NT2/D1 (cell line): ENCODE results near the gene GTPBP3.

Source experiments
- SUZ12 ChIP-seq: IDR thresholded peaks from 2 replicates; pipeline ENCODE4 v1.6.1; 2011; ENCODE audit not compliant: insufficient read length, insufficient read depth; ENCODE audit errors: extremely low read depth
- YY1 ChIP-seq: IDR thresholded peaks from 2 replicates; pipeline ENCODE4 v1.6.1; 2011; ENCODE audit not compliant: insufficient read length, insufficient read depth
- ZNF274 ChIP-seq: IDR thresholded peaks from 2 replicates; pipeline ENCODE4 v1.6.1; 2011; ENCODE audit warnings: mild to moderate bottlenecking, low read depth, low read length

DNA sequence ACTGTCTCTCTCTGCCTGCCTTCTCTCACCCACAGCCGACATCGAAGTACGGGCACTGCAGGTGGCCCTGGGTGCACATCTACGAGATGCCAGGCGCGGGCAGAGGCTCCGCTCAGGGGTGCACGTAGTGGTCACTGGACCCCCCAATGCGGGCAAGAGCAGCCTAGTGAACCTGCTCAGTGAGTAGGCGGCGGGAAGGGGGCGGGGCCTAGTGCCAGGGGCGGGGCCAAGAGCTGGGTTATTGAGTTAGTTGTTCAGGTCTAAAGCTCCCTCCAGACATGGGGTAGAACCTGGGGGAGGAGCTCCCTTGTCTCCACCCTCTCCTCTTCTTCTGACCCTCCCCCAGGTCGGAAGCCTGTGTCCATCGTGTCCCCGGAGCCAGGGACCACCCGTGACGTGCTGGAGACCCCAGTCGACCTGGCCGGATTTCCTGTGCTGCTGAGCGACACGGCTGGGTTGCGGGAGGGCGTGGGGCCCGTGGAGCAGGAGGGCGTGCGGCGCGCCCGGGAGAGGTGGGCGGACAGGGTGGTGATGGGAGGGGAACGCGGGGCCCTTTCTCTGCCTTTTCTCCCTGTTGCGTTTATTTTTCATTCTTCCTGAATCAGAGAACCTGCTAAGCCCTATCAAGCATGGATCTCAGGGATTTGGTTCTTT is 1.9 kb downstream of the GTPBP3 start:
- no peak for TF ChIP-seq ZNF274
- TF ChIP-seq SUZ12, result no peak
- no peak for TF ChIP-seq YY1
